GM12878 (cell line): ENCODE results near the gene SEMA4D. TPM values are rescaled to one million over a fixed set of nuclear protein-coding genes. Genes with fewer than 3 reads are reported as not detected.

Experiments
- ATAC-seq: fragments of 200-7000 bp; cut with Tn5 transposase; 3 replicates; pipeline ENCODE4 v1.9.1; 2020; ENCODE audit warnings: mild to moderate bottlenecking, moderate library complexity
- BruUV-seq: library from RNA; stranded (reverse); fragments of 400-500 nt; replicated peaks from 2 replicates; lab custom pipeline; 2021; lab: Mats Ljungman, UMichigan
- CTCF ChIA-PET: fragments of 300-600 bp; sonication (Branson Sonifier 250); formaldehyde crosslinking; extraction: SDS; loops from one replicate; lab custom pipeline; 2021; ENCODE audit warnings: inconsistent platforms; lab: Yijun Ruan, JAX
- POLR2A ChIA-PET: fragments of 350-600 bp; formaldehyde crosslinking; extraction: SDS; loops from one replicate; lab custom pipeline; 2021; ENCODE audit warnings: inconsistent platforms; lab: Charles Lee
- RAD21 ChIA-PET: fragments of 300-600 bp; sonication (Branson Sonifier 250); formaldehyde crosslinking; loops from one replicate; lab custom pipeline; 2023; ENCODE audit warnings: antibody characterized with exemption; ENCODE audit not compliant: unreplicated experiment; lab: Charles Lee
- SMC1A ChIA-PET: fragments of 300-600 bp; sonication (Branson Sonifier 250); formaldehyde crosslinking; loops from one replicate; lab custom pipeline; 2023; ENCODE audit not compliant: unreplicated experiment, uncharacterized antibody; lab: Charles Lee
- DNase-seq: peaks from one replicate; pipeline ENCODE4 v3.0.0-alpha.2; 2011; ENCODE audit warnings: low read depth, low spot score
- FAIRE-seq: peaks from 3 replicates; lab custom pipeline; 2011; peaks lifted over from hg19 to GRCh38; lab: Jason Lieb, UNC
- H2AFZ ChIP-seq: 2 replicates; pipeline ENCODE4 v1.6.0; 2011; ENCODE audit warnings: low read depth, low read length, control low read depth; ENCODE audit not compliant: control insufficient read depth
- H3K27ac ChIP-seq: 2 replicates; pipeline ENCODE4 v1.5.1; 2011; ENCODE audit warnings: control low read depth; ENCODE audit not compliant: control insufficient read depth, insufficient read depth
- H3K27me3 ChIP-seq, 2 experiments: replicated peaks in 1 of 2; 2 replicates each; pipeline versions ENCODE4 v1.6.0 to v1.6.1; 2011; ENCODE audit warnings: low read length in 1 of 2; ENCODE audit not compliant: control insufficient read depth in 2 of 2, insufficient read depth in 2 of 2
- H3K36me3 ChIP-seq, 2 experiments: 2 replicates each; pipeline ENCODE4 v1.5.1; 2011; ENCODE audit warnings: low read length in 1 of 2; ENCODE audit not compliant: control insufficient read depth in 2 of 2, insufficient read depth in 2 of 2
- H3K4me1 ChIP-seq: 2 replicates; pipeline ENCODE4 v1.6.1; 2011; ENCODE audit warnings: mild to moderate bottlenecking, low read length, moderate library complexity, mixed read lengths; ENCODE audit not compliant: control insufficient read depth, insufficient read depth
- H3K4me2 ChIP-seq: 2 replicates; pipeline ENCODE4 v1.6.0; 2011; ENCODE audit warnings: control low read depth; ENCODE audit not compliant: control insufficient read depth, insufficient read depth
- H3K4me3 ChIP-seq: fragments of 200-600 bp; sonication (generic); 2 replicates; pipeline ENCODE4 v1.5.1; 2016
- H3K79me2 ChIP-seq: 2 replicates; pipeline ENCODE4 v1.6.0; 2011; ENCODE audit warnings: low read length; ENCODE audit not compliant: control insufficient read depth, insufficient read depth
- H3K9ac ChIP-seq: 2 replicates; pipeline ENCODE4 v1.8.0; 2011; ENCODE audit warnings: low read length, control low read depth, mixed read lengths; ENCODE audit not compliant: control insufficient read depth, insufficient read depth
- H3K9me3 ChIP-seq: replicated peaks from 3 replicates; pipeline ENCODE4 v1.5.1; 2011; ENCODE audit warnings: mild to moderate bottlenecking, low read length; ENCODE audit not compliant: control insufficient read depth, insufficient read depth
- H4K20me1 ChIP-seq: 2 replicates; pipeline ENCODE4 v1.6.0; 2011; ENCODE audit not compliant: control insufficient read depth, insufficient read depth
- E2F4 ChIP-seq: IDR thresholded peaks from 2 replicates; pipeline ENCODE4 v1.6.1; 2012; ENCODE audit warnings: low read depth, low read length, improper control_type of control experiment
- GABPA ChIP-seq: IDR thresholded peaks from 2 replicates; pipeline ENCODE4 v1.6.1; 2014; ENCODE audit warnings: antibody characterized with exemption, low read depth, mild to moderate bottlenecking, inconsistent platforms
- NBN ChIP-seq: fragments of 450-650 bp; IDR thresholded peaks from 2 replicates; pipeline ENCODE4 v1.6.1; 2016
- PAX5 ChIP-seq: IDR thresholded peaks from 2 replicates; pipeline ENCODE4 v1.6.1; 2011; ENCODE audit warnings: low read depth, low read length, borderline replicate concordance
- POLR2A ChIP-seq: IDR thresholded peaks from 2 replicates; pipeline ENCODE4 v1.6.1; 2011; ENCODE audit warnings: low read depth, mild to moderate bottlenecking, low read length
- REST ChIP-seq: IDR thresholded peaks from 2 replicates; pipeline ENCODE4 v1.6.1; 2012; ENCODE audit warnings: mild to moderate bottlenecking, low read depth, low read length
- SPI1 ChIP-seq: IDR thresholded peaks from 2 replicates; pipeline ENCODE4 v1.6.1; 2011; ENCODE audit warnings: low read depth, mild to moderate bottlenecking, low read length, moderate library complexity, borderline replicate concordance; ENCODE audit not compliant: insufficient read depth
- SUZ12 ChIP-seq: fragments of 200-600 bp; sonication (generic); IDR thresholded peaks from one replicate; pipeline ENCODE4 v1.6.1; 2018; ENCODE audit warnings: antibody characterized with exemption, mild to moderate bottlenecking; ENCODE audit not compliant: unreplicated experiment
- ZSCAN29 ChIP-seq: fragments of 450-650 bp; IDR thresholded peaks from 2 replicates; pipeline ENCODE4 v1.6.1; 2017; ENCODE audit warnings: mild to moderate bottlenecking, moderate library complexity
- WGBS: methylation state at CpG from one replicate; pipeline ENCODE4 v1.1.6; 2016; ENCODE audit warnings: low lambda C conversion rate; ENCODE audit not compliant: insufficient replicate concordance, insufficient coverage; ENCODE audit errors: missing lambda C conversion rate; 5-methylcytosine and 5-hydroxymethylcytosine counted together
- in situ Hi-C: fragments of 300-500 bp; cut with MboI; formaldehyde crosslinking; loops from 9 replicates; pipeline ENCODE4 v1.14.3; 2018; ENCODE audit warnings: mixed read lengths
- intact Hi-C: fragments of 100-400 bp; cut with micrococcal nuclease; formaldehyde crosslinking; loops from one replicate; pipeline ENCODE4 v1.14.2; 2022; ENCODE audit not compliant: unreplicated experiment
- polyA plus RNA-seq, 11 experiments: library from polyadenylated mRNA; depleted of rRNA in 4 of 11; unstranded in 6 of 11; stranded (reverse) in 5 of 11; fragments of >200 nt; fragmentation: Nextera tagmentation in 4 of 11; fragmentation: Illumina TruSeq in 1 of 11; extraction: Ambion mirVana in 4 of 11; extraction: Trizol in 1 of 11; gene quantifications; 1 replicate in 1 of 11; 2 replicates in 10 of 11; pipeline versions ENCODE4 v1.2.1 to v1.2.3, GENCODE V29; 2011 to 2016; ENCODE audit warnings: inconsistent platforms in 2 of 11, missing spikeins in 2 of 11, low read depth in 1 of 11
- total RNA-seq, 4 experiments: library from RNA; depleted of rRNA in 3 of 4; stranded (reverse); fragments of >200 nt in 3 of 4; fragmentation: Illumina TruSeq in 1 of 4; extraction: Trizol in 1 of 4; gene quantifications; 2 replicates each; pipeline versions ENCODE4 v1.2.1 to v1.2.3, GENCODE V29; 2013 to 2021

The SEMA4D gene
- total and polyA plus RNA-seq, 10 of the 15 experiments (the other 5 are each of a cell fraction or from before 2014, with no cell fraction given) = 15.1 to 136 (median 39.6) TPM

GRCh38 chr9:89358376-89358916 is 139.5 kb downstream of the SEMA4D start (continued):
- TF ChIP-seq E2F4 (no peak), NBN (no peak), SUZ12 (no peak), GABPA (no peak), ZSCAN29 (no peak)
- TF ChIP-seq, all 136 proteins: peak for 0

GRCh38 chr9:89357331-89358197 is 140.3 kb downstream of the SEMA4D start:
- FAIRE-seq (no peak), DNase-seq (no peak), ATAC-seq (peak; percentile 59)
- TF ChIP-seq POLR2A = peak; percentile 47; the same call in 1 of the 2 replicates
- TF ChIP-seq PAX5 = no peak
- no peak for TF ChIP-seq REST
- peak; percentile 9; the same call in 1 of the 2 replicates for TF ChIP-seq SPI1
- in situ Hi-C loops (no loop called here), intact Hi-C loops (no loop called here)
- Histone ChIP-seq H3K4me3 (no peak overlapping the region), H3K9me3 (no peaks in the 10 kb centered on the region), H3K79me2 (no peaks in the 10 kb centered on the region), H3K4me2 (no peak overlapping the region), H2AFZ (no peak overlapping the region), H4K20me1 (no peaks in the 10 kb centered on the region; the same call in 1 of the 2 replicates), H3K9ac (no peak overlapping the region), H3K36me3 (peaks cover 35 to 45% of the 10 kb centered on the region in 2 experiments), H3K4me1 (no peaks in the 10 kb centered on the region), H3K27ac (no peak overlapping the region), H3K27me3 (no peaks in the 10 kb centered on the region)
- ChIA-PET RAD21 (interaction anchor here (0.6 to 0.8 kb wide), 2 partner anchors 21 to 191 kb away, joined by 3 to 4 read pairs; no protein-coding TSS in a partner anchor), POLR2A (interaction anchor here (1.0 kb wide), 1 partner anchor 41 kb away, joined by 3 read pairs; no protein-coding TSS in a partner anchor), SMC1A (interaction anchor here (0.8 to 2.0 kb wide), 5 partner anchors 9 to 117 kb away, joined by 3 to 8 read pairs (median 4); no protein-coding TSS in a partner anchor), CTCF (interaction anchor here (3.1 kb wide), 1 partner anchor 191 kb away, joined by 12 read pairs; no protein-coding TSS in a partner anchor)
- 82% methylated on average over 8 of the region's 8 CpGs for WGBS
- BruUV-seq = no TSS peak
